K562 treated with DMSO at 1 percent for 48 hours (cell line): Measurements from ENCODE around the gene TGFB1. TPM values are rescaled to one million over a fixed set of nuclear protein-coding genes. Genes with fewer than 3 reads are reported as not detected.

Experiments used
- total RNA-seq: library from RNA; unstranded; fragments of 300-600 nt; gene quantifications from 2 replicates; pipeline ENCODE4 v1.2.3, GENCODE V29; 2022; ENCODE audit warnings: low replicate concordance; ENCODE audit errors: extremely low read depth

Gene TGFB1
- not detected in 2 replicates for total RNA-seq

DNA sequence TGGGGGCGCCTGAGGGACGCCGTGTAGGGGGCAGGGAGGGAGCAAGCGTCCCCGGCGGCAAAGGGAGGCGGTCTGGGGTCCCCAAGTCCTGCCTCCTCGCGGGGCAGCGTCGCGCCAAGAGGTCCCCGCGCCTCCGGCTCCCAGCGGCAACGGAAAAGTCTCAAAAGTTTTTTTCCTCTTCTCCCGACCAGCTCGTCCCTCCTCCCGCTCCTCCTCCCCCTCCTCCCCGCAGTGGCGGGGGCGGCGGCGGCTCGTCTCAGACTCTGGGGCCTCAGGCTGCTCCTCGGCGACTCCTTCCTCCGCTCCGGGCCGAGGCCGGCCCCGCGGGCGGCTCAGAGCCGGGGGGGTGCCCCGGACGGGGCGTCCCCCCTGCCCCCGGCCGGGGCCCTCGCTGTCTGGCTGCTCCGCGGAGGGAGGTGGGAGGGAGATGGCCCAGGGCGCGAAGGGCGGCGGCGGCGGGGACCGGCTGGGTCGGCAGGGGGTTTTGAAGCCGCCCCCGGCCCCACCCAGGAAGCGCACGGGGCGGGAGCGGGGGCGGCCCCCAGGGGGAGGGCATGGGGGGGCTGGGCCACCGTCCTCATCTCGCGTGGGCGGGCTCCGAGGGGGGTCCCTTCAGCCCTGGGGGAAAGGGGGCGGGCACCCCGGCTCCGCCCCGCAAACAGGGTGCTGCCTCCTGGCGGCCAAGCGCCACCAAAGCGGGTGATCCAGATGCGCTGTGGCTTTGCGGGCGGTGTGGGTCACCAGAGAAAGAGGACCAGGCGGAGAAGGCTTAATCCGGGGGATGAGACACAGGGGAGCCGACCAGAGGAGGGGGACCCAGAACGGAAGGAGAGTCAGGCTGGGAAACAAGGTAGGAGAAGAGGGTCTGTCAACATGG is at the start of gene TGFB1:
TGFB1 (minus strand) TSS at position 457 of the 877 bp plus-strand sequence. CDS start 878 bp downstream, outside the sequence.

DNA sequence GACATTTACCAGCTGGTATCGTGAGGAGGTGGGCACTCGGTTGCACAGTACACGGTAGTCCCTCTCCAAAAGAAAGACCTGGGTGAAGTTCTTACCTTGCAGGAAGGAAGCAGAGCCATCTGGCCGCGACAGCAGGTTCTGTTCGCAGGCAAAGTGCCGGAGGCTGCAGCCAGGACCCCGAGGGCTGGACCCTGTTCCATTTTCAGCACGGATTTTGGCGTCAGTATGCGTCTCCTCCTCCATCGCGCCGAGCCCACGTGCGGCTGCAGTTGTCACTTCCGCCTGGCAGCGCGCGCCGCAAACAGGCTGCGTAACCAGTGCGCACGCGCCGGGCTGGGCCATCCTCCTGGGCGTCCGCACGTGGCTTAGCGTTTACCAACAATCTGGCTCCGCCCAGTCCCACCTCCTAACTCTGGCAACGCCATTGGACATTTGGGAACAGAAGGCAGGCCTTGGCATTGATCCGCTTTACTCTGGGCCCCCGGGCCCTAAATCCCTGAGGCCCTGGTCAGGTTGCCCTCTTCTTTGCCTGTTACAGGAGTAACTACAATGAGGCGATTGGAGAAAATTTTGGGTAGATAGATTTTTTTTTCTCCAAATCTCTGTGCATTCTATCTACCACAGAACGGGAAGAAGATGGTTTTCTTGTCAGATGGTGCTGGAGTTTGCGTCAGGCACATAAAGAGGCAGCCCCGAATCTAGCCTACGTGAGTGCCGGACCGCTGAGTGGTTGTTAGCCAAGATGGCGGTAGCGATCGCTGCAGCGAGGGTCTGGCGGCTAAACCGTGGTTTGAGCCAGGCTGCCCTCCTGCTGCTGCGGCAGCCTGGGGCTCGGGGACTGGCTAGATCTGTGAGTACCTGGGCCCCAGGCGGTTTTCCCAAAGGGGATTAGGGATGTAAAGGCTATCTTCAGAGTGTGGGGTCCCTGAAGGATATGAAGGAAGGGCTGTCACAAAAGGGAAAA is 43.6 kb upstream of the TGFB1 start, which contains the start of the genes BCKDHA and EXOSC5:
BCKDHA (plus strand) TSS at position 733 of the 964 bp plus-strand sequence; CDS start at position 743, 10 bp downstream.
EXOSC5 (minus strand) TSS at position 274 of the 964 bp plus-strand sequence; CDS start at position 243, 31 bp downstream.

DNA sequence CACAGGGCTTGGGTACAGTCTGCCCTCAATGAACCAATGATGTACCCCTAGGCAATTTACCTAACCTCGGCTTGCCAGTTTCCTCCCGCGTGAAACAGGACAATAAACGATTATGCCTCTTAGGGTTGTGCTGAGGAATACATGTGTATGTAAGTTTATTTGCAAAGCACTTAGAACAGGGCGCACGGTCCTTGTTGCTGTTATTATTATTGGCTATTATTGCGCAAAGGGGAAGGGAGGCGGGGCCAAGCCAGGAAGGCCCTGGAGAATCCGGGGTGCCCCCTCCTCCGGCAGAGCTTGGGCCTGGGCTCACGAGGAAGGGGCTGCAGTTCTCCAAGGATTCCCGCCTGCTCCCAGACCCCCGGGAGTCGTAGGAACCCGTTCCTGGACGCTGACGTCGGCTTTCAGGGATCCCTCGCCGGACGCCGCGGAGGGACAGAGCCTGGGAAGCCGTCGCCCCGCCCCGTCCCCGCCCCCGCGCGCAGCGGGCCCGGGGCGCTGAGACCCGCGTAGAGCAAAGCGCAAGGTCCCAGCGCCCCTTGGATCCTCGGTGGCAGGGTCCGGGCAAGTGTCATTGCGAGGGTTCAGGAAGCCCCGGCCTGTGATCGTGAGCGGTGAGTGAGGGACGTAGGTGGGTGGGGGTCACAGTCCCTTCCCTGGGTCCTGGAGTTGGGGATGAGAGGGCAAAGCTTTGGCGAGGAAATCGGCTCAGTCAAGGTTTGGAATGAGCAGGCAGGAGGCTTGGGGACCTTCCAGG is 22.7 kb upstream of the TGFB1 start, which contains the start of gene TMEM91:
TMEM91 (plus strand) TSS at position 293 of the 757 bp plus-strand sequence. CDS start 1,777 bp downstream, outside the sequence.

DNA sequence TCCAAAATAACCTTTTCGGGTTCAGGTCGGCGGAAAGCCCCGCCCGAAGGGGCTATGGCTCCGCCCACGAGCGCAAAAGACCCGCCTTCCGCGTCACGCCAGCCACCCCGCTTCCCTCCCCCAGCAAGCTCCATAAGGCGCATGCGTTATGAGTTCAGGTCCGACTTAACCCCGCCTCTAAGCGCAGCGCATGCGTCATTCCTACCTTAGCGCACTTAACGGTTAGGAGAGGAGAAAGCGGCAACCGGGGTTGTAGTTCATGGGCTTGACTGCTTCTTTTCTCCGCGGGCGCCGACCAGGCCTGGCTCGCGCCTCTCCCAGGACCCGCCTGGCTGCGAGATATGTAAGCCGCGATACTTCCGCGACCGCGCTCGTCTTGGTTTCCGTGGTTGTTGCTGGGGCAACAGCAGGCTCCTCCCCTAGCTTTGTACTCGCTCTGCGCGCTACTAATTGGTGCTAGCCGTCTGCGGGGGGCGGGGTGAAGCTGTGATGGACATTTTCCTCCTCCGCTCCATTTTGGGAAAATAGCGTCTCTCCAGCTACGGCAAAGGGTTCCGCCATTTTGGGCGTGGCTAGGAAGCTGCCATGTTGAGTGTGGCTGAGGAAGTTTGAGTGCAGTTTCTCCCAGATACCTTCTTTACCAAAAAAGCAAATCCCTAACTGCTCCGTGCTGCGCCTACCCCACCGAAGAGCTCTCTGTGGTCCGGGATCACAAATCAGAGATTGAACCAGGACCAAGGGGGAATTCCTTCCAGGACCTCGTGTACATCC is 10.2 kb upstream of the TGFB1 start, which contains the start of gene B9D2:
B9D2 (minus strand) TSS at position 397 of the 771 bp plus-strand sequence. CDS start 630 bp downstream, outside the sequence.

GRCh38 chr19:41310033-41310831 is 43.5 kb downstream of the TGFB1 start, which contains the start of gene CCDC97:
CCDC97 (plus strand) TSS chr19:41310172; CDS start chr19:41310311, 139 bp downstream.

Other genes with a start within 250 kb of the TGFB1 start
- not detected in 2 replicates for gene CYP2F1, start 239.5 kb downstream of the TGFB1 start, total RNA-seq
- not detected in 2 replicates for gene CYP2S1, start 160.7 kb downstream of the TGFB1 start, total RNA-seq
- gene AXL, start 134.7 kb downstream of the TGFB1 start, total RNA-seq = not detected in 2 replicates
- gene HNRNPUL1, start 89.5 kb downstream of the TGFB1 start, total RNA-seq = 971 and 1,312 TPM in 2 replicates
- gene CCDC97, start 43.8 kb downstream of the TGFB1 start, total RNA-seq = not detected in 2 replicates
- not detected in 2 replicates for gene B9D2, start 10.2 kb upstream of the TGFB1 start, total RNA-seq
- not detected in 2 replicates for gene TMEM91, start 22.6 kb upstream of the TGFB1 start, total RNA-seq
- not detected in 2 replicates for gene EXOSC5, start 43.4 kb upstream of the TGFB1 start, total RNA-seq
- not detected in 2 replicates for gene BCKDHA, start 43.9 kb upstream of the TGFB1 start, total RNA-seq
- gene B3GNT8, start 73.5 kb upstream of the TGFB1 start, total RNA-seq = not detected in 2 replicates
- gene DMAC2, start 86.0 kb upstream of the TGFB1 start, total RNA-seq = not detected in 2 replicates
- gene ERICH4, start 89.2 kb upstream of the TGFB1 start, total RNA-seq = not detected in 2 replicates
- not detected in 2 replicates for gene CEACAM21, start 222.2 kb upstream of the TGFB1 start, total RNA-seq